ENCODE measurements around the gene ADAMTS8. TPM values are rescaled to one million over a fixed set of nuclear protein-coding genes. Genes with fewer than 3 reads are reported as not detected.

The ADAMTS8 gene
- total RNA-seq, 1 donor from 2014 or later, result not detected

GRCh38 chr11:130426223-130426836, 2.1 kb downstream of the ADAMTS8 start:
- H3K4me3 ChIP-seq (ENCODE audit: low read depth, low read length), result no peak overlapping the region
- no peak for DNase-seq (ENCODE audit: low read depth)
- H3K27me3 ChIP-seq (ENCODE audit: control insufficient read depth, insufficient read depth, low read length), result peaks cover 75% of the 10 kb centered on the region
- H3K36me3 ChIP-seq (ENCODE audit: control insufficient read depth, insufficient read depth, low read length), result no peaks in the 10 kb centered on the region
- no peak for TF ChIP-seq CTCF (IDR thresholded peaks at IDR 0.05; ENCODE audit: insufficient read depth, low read length, poor library complexity, severe bottlenecking)

- no peak for DNase-seq (ENCODE audit: low read depth)
- Histone ChIP-seq H3K4me3 (ENCODE audit: low read depth, low read length) (no peak overlapping the region), H3K36me3 (ENCODE audit: control insufficient read depth, insufficient read depth, low read length) (no peaks in the 10 kb centered on the region), H3K27me3 (ENCODE audit: control insufficient read depth, insufficient read depth, low read length) (peaks cover 77% of the 10 kb centered on the region)
- TF ChIP-seq CTCF (IDR thresholded peaks at IDR 0.05; ENCODE audit: insufficient read depth, low read length, poor library complexity, severe bottlenecking), result no peak
Measured at GRCh38 chr11:130425156-130425555, 3.3 kb downstream of the ADAMTS8 start.

GRCh38 chr11:130424613-130425140, 3.7 kb downstream of the ADAMTS8 start:
- TF ChIP-seq CTCF (IDR thresholded peaks at IDR 0.05; ENCODE audit: insufficient read depth, low read length, poor library complexity, severe bottlenecking), result no peak
- no peak overlapping the region for H3K4me3 ChIP-seq (ENCODE audit: low read depth, low read length)
- H3K27me3 ChIP-seq (ENCODE audit: control insufficient read depth, insufficient read depth, low read length), result peaks cover 75% of the 10 kb centered on the region
- H3K36me3 ChIP-seq (ENCODE audit: control insufficient read depth, insufficient read depth, low read length), result no peaks in the 10 kb centered on the region
- no peak for DNase-seq (ENCODE audit: low read depth)

- Histone ChIP-seq H3K36me3 (ENCODE audit: control insufficient read depth, insufficient read depth, low read length) (no peaks in the 10 kb centered on the region), H3K27me3 (ENCODE audit: control insufficient read depth, insufficient read depth, low read length) (peaks cover 72% of the 10 kb centered on the region), H3K4me3 (ENCODE audit: low read depth, low read length) (no peak overlapping the region)
- DNase-seq (ENCODE audit: low read depth), result no peak
- TF ChIP-seq CTCF (IDR thresholded peaks at IDR 0.05; ENCODE audit: insufficient read depth, low read length, poor library complexity, severe bottlenecking), result no peak
Measured at GRCh38 chr11:130423541-130424142, 4.8 kb downstream of the ADAMTS8 start.

GRCh38 chr11:130422251-130422995, 6.0 kb downstream of the ADAMTS8 start:
- Histone ChIP-seq H3K27me3 (ENCODE audit: control insufficient read depth, insufficient read depth, low read length) (peaks cover 68% of the 10 kb centered on the region), H3K4me3 (ENCODE audit: low read depth, low read length) (no peak overlapping the region), H3K36me3 (ENCODE audit: control insufficient read depth, insufficient read depth, low read length) (no peaks in the 10 kb centered on the region)
- DNase-seq (ENCODE audit: low read depth), result no peak
- TF ChIP-seq CTCF (IDR thresholded peaks at IDR 0.05; ENCODE audit: insufficient read depth, low read length, poor library complexity, severe bottlenecking), result no peak

All from kidney epithelial cell (primary cell).